Right cardiac atrium (tissue), 5 donors: Measurements from ENCODE around the gene NGEF. TPM values are rescaled to one million over a fixed set of nuclear protein-coding genes. Genes with fewer than 3 reads are reported as not detected.

Source experiments
- ATAC-seq, 2 donors: fragments of 200-7000 bp; cut with Tn5 transposase; one replicate each; pipeline versions ENCODE4 v1.8.0 to v1.9.1; 2020; ENCODE audit warnings: moderate library complexity in 2 of 2, mild to moderate bottlenecking in 1 of 2
- DNase-seq, 3 donors: peaks; one replicate each; pipeline ENCODE4 v3.0.0-alpha.2; 2020
- H3K27ac ChIP-seq: one replicate; pipeline ENCODE4 v1.5.1; 2013; ENCODE audit warnings: mild to moderate bottlenecking, low read length, control low read depth, moderate library complexity
- H3K27me3 ChIP-seq: one replicate; pipeline ENCODE4 v1.6.1; 2013; ENCODE audit not compliant: control insufficient read depth, insufficient read depth
- H3K4me1 ChIP-seq: one replicate; pipeline ENCODE4 v1.6.1; 2013; ENCODE audit warnings: low read length; ENCODE audit not compliant: control insufficient read depth, insufficient read depth
- H3K4me3 ChIP-seq: one replicate; pipeline ENCODE4 v1.5.1; 2013; ENCODE audit warnings: low read length, control low read depth
- H3K9me3 ChIP-seq: one replicate; pipeline ENCODE4 v1.6.1; 2013; ENCODE audit warnings: low read length; ENCODE audit not compliant: control insufficient read depth
- WGBS: extraction: QIAGEN DNeasy Blood & Tissue Kit; methylation state at CpG from one replicate; pipeline ENCODE4 v1.1.7; 2013; 5-methylcytosine and 5-hydroxymethylcytosine counted together
- intact Hi-C, 4 donors: fragments of 100-400 bp; cut with DNase I; formaldehyde crosslinking; loops; one replicate each; pipeline versions ENCODE4 v1.11.0 to v1.14.0; 2022 to 2023
- polyA plus RNA-seq: library from polyadenylated mRNA; stranded (reverse); fragments of 200-250 nt; gene quantifications from one replicate; pipeline ENCODE4 v1.2.3, GENCODE V29; 2013
- total RNA-seq, 4 donors: library from RNA; stranded (reverse); fragmentation: NEBNext Ultra II Directional; extraction: Animal tissue kit (Norgen Biotek cat#: 25700); gene quantifications; one replicate each; pipeline ENCODE4 v1.2.1, GENCODE V29; 2021
- donor health status: healthy with polysubstance abuse.
- donor health status: DM: no; HTN: yes; CAD: no.
- donor health status: DM: no; HTN: no; CAD: no.
- donor health status: DM: no; HTN: yes; CAD: no; lungs with severe emphysema.
- donor health status: DM: yes; HTN: yes; CAD: no.

The NGEF gene
- total and polyA plus RNA-seq, 5 donors, result 1.5 to 4.2 (median 2.7) TPM

- Histone ChIP-seq H3K9me3 (no peaks in the 10 kb centered on the region), H3K27me3 (no peaks in the 10 kb centered on the region), H3K4me3 (no peak overlapping the region), H3K4me1 (no peaks in the 10 kb centered on the region), H3K27ac (no peak overlapping the region)
- intact Hi-C loops, result no loop called here
- peak; percentile 26 to 42 for ATAC-seq
- WGBS, result 35% methylated on average over 23 of the region's 23 CpGs
- peak in 1 of 3 donors; percentile 67 for DNase-seq
Measured at GRCh38 chr2:232890896-232891601, 122.0 kb downstream of the NGEF start.

- H3K27ac ChIP-seq, result no peak overlapping the region
- no peaks in the 10 kb centered on the region for H3K27me3 ChIP-seq
- no peaks in the 10 kb centered on the region for H3K9me3 ChIP-seq
- ATAC-seq, result no peak
- H3K4me1 ChIP-seq, result no peaks in the 10 kb centered on the region
- no peak overlapping the region for H3K4me3 ChIP-seq
- intact Hi-C loops, result no loop called here
- 82% methylated on average over 11 of the region's 11 CpGs for WGBS
- DNase-seq, result no peak
Measured at GRCh38 chr2:232890536-232890895, 122.5 kb downstream of the NGEF start.

GRCh38 chr2:232889876-232890401 is 123.1 kb downstream of the NGEF start:
- 87% methylated on average over 5 of the region's 5 CpGs for WGBS
- intact Hi-C loops, result no loop called here
- H3K27ac ChIP-seq, result no peak overlapping the region
- DNase-seq, result peak in 1 of 3 donors; percentile 36
- no peak overlapping the region for H3K4me3 ChIP-seq
- ATAC-seq, result no peak
- no peaks in the 10 kb centered on the region for H3K4me1 ChIP-seq
- no peaks in the 10 kb centered on the region for H3K9me3 ChIP-seq
- H3K27me3 ChIP-seq, result no peaks in the 10 kb centered on the region

GRCh38 chr2:232888839-232889529 is 124.1 kb downstream of the NGEF start:
- no peaks in the 10 kb centered on the region for H3K27me3 ChIP-seq
- intact Hi-C loops, result no loop called here
- DNase-seq (no peak), ATAC-seq (no peak)
- 87% methylated on average over 14 of the region's 14 CpGs for WGBS
- no peaks in the 10 kb centered on the region for H3K4me1 ChIP-seq
- no peak overlapping the region for H3K4me3 ChIP-seq
- H3K27ac ChIP-seq, result no peak overlapping the region
- no peaks in the 10 kb centered on the region for H3K9me3 ChIP-seq

- ATAC-seq, result no peak
- H3K4me1 ChIP-seq, result no peaks in the 10 kb centered on the region
- 80% methylated on average over 21 of the region's 21 CpGs for WGBS
- intact Hi-C loops, result no loop called here
- no peaks in the 10 kb centered on the region for H3K27me3 ChIP-seq
- H3K4me3 ChIP-seq, result no peak overlapping the region
- H3K9me3 ChIP-seq, result no peaks in the 10 kb centered on the region
- no peak overlapping the region for H3K27ac ChIP-seq
- peak in 1 of 3 donors; percentile 25 for DNase-seq
Measured at GRCh38 chr2:232888099-232888836, 124.8 kb downstream of the NGEF start.

GRCh38 chr2:232887171-232887850 is 125.7 kb downstream of the NGEF start:
- ATAC-seq (no peak), DNase-seq (no peak)
- WGBS, result 77% methylated on average over 15 of the region's 15 CpGs
- intact Hi-C loops, result no loop called here
- no peaks in the 10 kb centered on the region for H3K27me3 ChIP-seq
- no peak overlapping the region for H3K27ac ChIP-seq
- no peaks in the 10 kb centered on the region for H3K9me3 ChIP-seq
- no peaks in the 10 kb centered on the region for H3K4me1 ChIP-seq
- H3K4me3 ChIP-seq, result no peak overlapping the region

- Histone ChIP-seq H3K4me3 (no peak overlapping the region), H3K27me3 (no peaks in the 10 kb centered on the region), H3K27ac (no peak overlapping the region), H3K9me3 (no peaks in the 10 kb centered on the region), H3K4me1 (no peaks in the 10 kb centered on the region)
- ATAC-seq (no peak), DNase-seq (no peak)
- intact Hi-C loops, result no loop called here
- WGBS, result 81% methylated on average over 7 of the region's 7 CpGs
Measured at GRCh38 chr2:232886632-232887031, 126.4 kb downstream of the NGEF start.

GRCh38 chr2:232886176-232886575 is 126.9 kb downstream of the NGEF start:
- Histone ChIP-seq H3K27ac (no peak overlapping the region), H3K27me3 (no peaks in the 10 kb centered on the region), H3K4me1 (no peaks in the 10 kb centered on the region), H3K9me3 (no peaks in the 10 kb centered on the region), H3K4me3 (no peak overlapping the region)
- DNase-seq (no peak), ATAC-seq (no peak)
- 91% methylated on average over 11 of the region's 11 CpGs for WGBS
- intact Hi-C loops, result no loop called here

GRCh38 chr2:232885264-232885961 is 127.6 kb downstream of the NGEF start:
- Histone ChIP-seq H3K27ac (no peak overlapping the region), H3K4me3 (no peak overlapping the region), H3K4me1 (no peaks in the 10 kb centered on the region), H3K27me3 (no peaks in the 10 kb centered on the region), H3K9me3 (no peaks in the 10 kb centered on the region)
- WGBS, result 83% methylated on average over 25 of the region's 25 CpGs
- ATAC-seq, result no peak
- intact Hi-C loops, result no loop called here
- DNase-seq, result no peak

GRCh38 chr2:232884549-232885263 is 128.3 kb downstream of the NGEF start:
- no peaks in the 10 kb centered on the region for H3K4me1 ChIP-seq
- WGBS, result 86% methylated on average over 27 of the region's 27 CpGs
- H3K4me3 ChIP-seq, result no peak overlapping the region
- ATAC-seq (no peak), DNase-seq (peak in 1 of 3 donors; percentile 46)
- no peaks in the 10 kb centered on the region for H3K27me3 ChIP-seq
- H3K9me3 ChIP-seq, result no peaks in the 10 kb centered on the region
- H3K27ac ChIP-seq, result no peak overlapping the region
- intact Hi-C loops, result no loop called here
